ENCODE data around the gene TNN. TPM values are rescaled to one million over a fixed set of nuclear protein-coding genes. Genes with fewer than 3 reads are reported as not detected.

Gene TNN
- total RNA-seq, 1 experiment from 2014 or later, result 0.11 TPM

- DNase-seq, result no peak
- no peak overlapping the region for H3K9ac ChIP-seq (ENCODE audit: extremely low read depth, insufficient read length, low read length)
- H3K4ac ChIP-seq (ENCODE audit: low read depth, low read length), result no peak overlapping the region
- H2AFZ ChIP-seq (ENCODE audit: low read length), result no peak overlapping the region
- H3K36me3 Mint-ChIP-seq (ENCODE audit: insufficient read depth in 1 of 3, low read depth in 3 of 3), result no peaks in the 10 kb centered on the region; a peak in 1 of 7 replicates
- no peak overlapping the region for H3K23ac ChIP-seq (ENCODE audit: insufficient read length, low read depth, low read length)
- no peak overlapping the region for H3K56ac ChIP-seq (ENCODE audit: insufficient read length, low read depth, low read length)
- H2BK20ac ChIP-seq (ENCODE audit: low read depth, low read length, poor library complexity, severe bottlenecking), result no peak overlapping the region
- no peak overlapping the region for H4K91ac ChIP-seq (ENCODE audit: insufficient read length, low read depth, low read length)
- no peak overlapping the region for H4K5ac ChIP-seq (ENCODE audit: insufficient read length, low read depth, low read length)
- no peak overlapping the region for H3T11ph ChIP-seq (ENCODE audit: low read length)
- WGBS (ENCODE audit: extremely low coverage, insufficient read length, low lambda C conversion rate), result no CpG with 5 or more reads among the region's 7 CpGs
- no peak for TF ChIP-seq CTCF (conservative IDR thresholded peaks at IDR 0.05)
- no peaks in the 10 kb centered on the region for H3K9me3 ChIP-seq (ENCODE audit: control insufficient read depth, low read depth, low read length)
- H3K27me3 ChIP-seq (ENCODE audit: insufficient read depth, low read length), result no peaks in the 10 kb centered on the region
- no peak overlapping the region for H3K27ac ChIP-seq (ENCODE audit: insufficient read length, low read depth, low read length)
- peaks cover 3% of the 10 kb centered on the region for H3K4me1 ChIP-seq (ENCODE audit: insufficient read depth, low read length)
- no peak overlapping the region for H2BK15ac ChIP-seq (ENCODE audit: low read depth, low read length)
- peaks cover 8 to 16% of the 10 kb centered on the region in 2 experiments for H3K4me1 Mint-ChIP-seq
- H3K14ac ChIP-seq (ENCODE audit: insufficient read depth, low read length), result no peak overlapping the region
- H2BK12ac ChIP-seq (ENCODE audit: insufficient read length, low read depth, low read length), result no peak overlapping the region
- no peaks in the 10 kb centered on the region for H4K20me1 ChIP-seq (ENCODE audit: control insufficient read depth, insufficient read depth, insufficient read length)
- no peaks in the 10 kb centered on the region for H3K79me2 ChIP-seq (ENCODE audit: insufficient read depth, low read length)
- H3K27me3 Mint-ChIP-seq (ENCODE audit: low read depth), result no peaks in the 10 kb centered on the region; the same call in 1 of the 2 replicates
- no peak overlapping the region for H3K18ac ChIP-seq (ENCODE audit: insufficient read length, low read depth, low read length)
- no peak overlapping the region for H3K27ac Mint-ChIP-seq
- no peak overlapping the region for H2AK5ac ChIP-seq (ENCODE audit: insufficient read length, low read length)
- no peak overlapping the region for H2BK120ac ChIP-seq (ENCODE audit: low read depth, low read length, poor library complexity, severe bottlenecking)
- no peak overlapping the region for H2BK5ac ChIP-seq (ENCODE audit: insufficient read length, low read length)
- no peaks in the 10 kb centered on the region for H3K23me2 ChIP-seq (ENCODE audit: insufficient read length, low read depth, low read length, poor library complexity, severe bottlenecking)
- H3K79me1 ChIP-seq (ENCODE audit: insufficient read depth, low read depth, low read length, poor library complexity, severe bottlenecking), result no peaks in the 10 kb centered on the region
- no peak overlapping the region for H3K4me2 ChIP-seq (ENCODE audit: insufficient read depth, insufficient read length, low read length)
- H3K9me3 Mint-ChIP-seq, result no peaks in the 10 kb centered on the region
- no peak overlapping the region for H4K8ac ChIP-seq (replicated peaks; ENCODE audit: insufficient read length, low read depth, low read length)
- no peak overlapping the region for H3K4me3 Mint-ChIP-seq
Measured at GRCh38 chr1:175089136-175089718, 21.6 kb downstream of the TNN start.
